ENCODE data around the gene WNT5B.

Gene WNT5B

DNA sequence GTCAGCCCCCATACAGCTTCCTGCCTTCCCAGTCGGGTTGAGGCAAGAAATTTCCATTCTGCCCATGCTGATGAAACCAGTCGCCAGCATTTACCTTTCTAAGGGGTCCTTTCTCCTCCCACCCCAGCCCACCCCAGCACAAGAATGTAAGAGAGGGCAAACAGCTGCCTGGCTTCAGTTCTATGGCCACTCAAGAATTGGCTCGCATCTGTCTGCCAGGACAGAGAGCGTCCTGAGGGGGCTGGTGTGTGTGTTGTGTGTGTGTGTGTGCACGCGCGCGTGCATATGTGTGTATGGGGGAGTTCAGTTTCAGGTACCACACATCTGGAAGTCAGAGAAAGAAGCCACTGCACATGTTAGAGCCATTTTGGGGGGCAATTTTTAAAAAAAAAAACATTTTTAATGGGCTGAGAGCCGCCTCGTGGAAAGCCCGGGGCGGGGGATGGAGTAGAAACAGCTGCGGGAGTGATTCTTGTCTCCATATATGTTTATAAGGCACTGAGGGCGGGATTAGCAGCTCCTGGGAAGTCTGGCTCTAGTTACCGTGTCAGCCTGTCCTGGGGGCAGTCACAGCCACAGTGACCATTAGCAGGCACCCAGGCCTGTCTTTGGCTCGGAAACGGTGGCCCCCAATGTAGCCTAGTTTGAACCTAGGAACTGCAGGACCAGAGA lies at the start of gene WNT5B:
Gene WNT5B (plus strand): TSS at position 566 of the 672 bp plus-strand sequence. CDS start 2,124 bp downstream, outside the sequence.
- DNase-seq (ENCODE audit: low spot score): no peak

DNA sequence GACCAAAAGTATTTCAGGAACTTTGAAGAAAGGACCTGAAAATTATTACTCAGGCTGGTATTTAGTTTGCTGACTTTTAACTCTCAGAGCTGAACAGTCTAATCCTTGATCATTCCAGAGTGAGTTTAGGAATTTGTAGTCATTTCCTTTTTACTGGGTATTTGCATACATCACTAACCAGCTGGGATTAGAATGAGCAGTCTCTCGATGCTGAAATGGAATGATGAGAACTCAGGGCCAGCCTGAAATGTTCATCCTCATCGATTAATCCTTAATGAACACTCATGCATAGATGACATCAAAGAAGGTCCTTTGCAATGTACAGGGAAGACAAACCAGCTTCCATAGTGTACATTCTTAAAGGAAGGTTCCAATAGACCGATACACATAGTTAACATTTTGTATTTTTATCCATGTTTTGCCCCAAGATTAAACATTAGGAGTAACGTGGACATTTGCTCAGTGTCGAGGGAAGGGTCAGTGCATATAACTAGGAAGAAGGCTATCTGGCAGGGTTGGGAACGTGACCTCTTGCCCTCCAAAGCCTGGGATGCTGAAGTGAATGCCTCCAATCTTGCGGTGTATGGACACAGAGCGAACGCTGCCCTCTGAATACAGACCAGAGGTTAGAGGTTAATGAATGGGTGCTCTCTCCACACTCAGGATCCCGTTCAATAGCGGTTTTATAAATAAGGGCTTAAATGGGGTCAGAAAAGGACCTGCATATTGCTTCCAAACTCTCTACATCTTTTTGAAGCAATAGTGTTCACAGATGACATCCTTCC lies 49.2 kb upstream of the WNT5B start:
- no peak for DNase-seq (ENCODE audit: low spot score)

DNA sequence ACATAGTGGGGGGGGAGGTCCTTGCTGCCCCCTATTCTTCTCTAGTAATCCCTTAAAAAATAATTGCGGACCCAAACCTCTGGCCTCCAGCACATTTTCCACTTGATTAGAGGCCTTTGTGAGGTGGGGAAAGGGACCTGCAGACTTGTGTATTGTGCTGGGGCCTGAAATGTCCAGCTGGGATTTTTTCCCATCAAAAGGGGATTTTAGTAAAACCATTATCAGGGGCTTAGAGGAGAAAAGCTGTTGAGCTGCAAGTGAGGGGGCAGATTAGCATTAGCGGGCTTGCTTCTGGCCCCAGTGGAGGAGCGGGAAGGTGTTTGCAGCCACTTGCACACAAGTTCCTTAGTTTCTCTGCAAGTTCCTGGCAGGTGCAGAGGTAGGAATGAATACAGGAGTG lies 48.5 kb upstream of the WNT5B start:
- no peak for DNase-seq (ENCODE audit: low spot score)

DNA sequence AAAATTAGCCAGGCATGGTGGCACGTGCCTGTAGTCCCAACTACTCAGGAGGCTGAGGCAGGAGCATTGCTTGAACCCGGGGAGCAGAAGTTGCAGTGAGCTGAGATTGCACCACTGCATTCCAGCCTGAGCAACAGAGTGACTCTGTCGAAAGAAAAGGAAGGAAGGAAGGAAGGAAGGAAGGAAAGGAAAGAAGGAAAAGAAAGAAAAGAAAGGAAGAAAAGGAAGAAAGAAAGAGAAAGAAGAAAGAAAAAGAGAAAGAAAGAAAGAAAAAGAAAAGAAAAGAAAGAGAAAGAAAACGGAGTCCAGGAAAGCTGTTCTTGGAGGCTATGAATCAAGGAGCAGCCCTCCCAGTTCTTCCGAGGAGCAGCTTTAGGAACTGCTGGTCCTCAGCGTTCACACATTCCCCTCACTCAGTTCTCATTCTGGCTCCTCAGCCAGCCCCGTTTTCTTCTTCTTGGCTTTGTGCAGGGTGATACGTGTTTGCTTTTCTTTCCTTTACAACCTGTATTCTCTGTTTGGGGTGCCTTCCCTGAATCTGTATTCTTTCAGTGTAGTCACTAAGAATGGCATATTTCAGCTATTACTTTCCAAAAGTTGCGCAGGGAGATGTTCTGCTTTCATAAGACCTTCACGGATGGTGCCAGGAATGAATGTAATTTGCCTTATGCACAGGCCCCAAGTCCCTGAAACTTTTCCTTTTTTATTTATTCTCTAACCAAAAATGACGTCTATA lies 46.9 kb upstream of the WNT5B start:
- DNase-seq (ENCODE audit: low spot score): no peak

DNA sequence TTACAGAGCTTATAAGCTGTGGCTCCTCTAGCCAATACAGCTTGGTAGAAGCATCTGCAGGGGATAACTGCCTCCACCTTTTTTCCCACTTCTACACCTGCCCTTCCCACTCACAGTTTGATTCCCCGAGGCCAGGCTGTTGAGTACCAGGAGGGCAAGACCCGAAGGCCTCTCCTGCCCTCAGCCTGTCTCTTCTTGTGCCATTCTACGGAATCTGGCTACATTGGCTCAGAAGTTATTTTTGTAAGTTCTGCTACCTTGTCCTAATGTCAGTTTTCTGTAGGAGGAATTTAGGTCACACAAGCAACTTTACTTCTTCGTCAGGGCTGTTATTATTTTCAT lies 46.4 kb upstream of the WNT5B start:
- no peak for DNase-seq (ENCODE audit: low spot score)

DNA sequence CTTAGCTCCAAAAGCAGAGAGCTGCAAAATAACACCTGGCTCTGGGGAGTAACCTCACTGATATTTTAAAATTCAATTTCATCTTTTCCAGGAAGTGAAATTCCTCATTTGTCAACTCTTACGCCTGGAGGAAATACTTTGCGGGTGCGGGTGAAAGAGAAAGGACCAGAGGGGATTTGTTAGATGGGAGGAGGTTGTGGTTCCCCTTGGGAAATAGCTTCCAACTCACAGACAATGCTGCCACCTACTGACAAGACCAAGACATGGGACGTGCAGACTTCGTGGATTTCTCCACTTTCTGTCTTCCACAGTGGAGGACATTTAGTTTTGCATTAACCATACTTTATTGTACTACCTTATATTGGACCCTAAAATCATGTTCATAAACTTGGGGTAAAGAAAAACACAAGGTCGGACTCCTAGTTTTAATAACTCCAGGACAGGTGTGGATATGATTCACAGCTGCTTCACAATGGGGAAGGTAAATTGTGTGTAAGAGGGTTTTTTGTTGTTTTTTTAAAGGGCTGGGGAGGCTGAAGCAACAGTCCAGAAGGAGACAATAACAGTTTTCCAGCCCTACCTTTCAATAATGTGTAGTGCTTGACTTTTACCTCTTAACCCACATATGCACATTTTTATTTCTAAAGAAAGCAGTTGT lies 45.5 kb upstream of the WNT5B start:
- peak; percentile 93 for DNase-seq (ENCODE audit: low spot score)

DNA sequence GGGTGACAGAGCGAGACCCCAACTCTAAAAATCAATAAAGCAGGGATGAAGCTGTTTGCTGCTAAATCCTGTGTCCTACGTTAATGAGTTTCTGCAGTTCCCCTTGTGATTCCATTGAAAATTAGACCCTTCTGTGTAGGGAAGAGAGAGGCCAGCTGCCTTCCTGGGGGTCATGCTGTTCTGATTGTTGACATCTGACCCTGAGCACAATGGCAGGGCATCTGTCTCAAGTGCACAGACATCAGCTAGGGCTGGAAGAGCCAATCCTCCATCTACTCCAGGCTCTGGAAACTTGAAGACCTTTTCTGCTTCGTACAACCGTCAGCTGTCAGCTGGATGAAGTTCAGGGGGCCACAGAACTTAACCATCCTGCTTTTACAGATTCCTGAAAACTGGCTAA lies 44.7 kb upstream of the WNT5B start:
- DNase-seq (ENCODE audit: low spot score): no peak

DNA sequence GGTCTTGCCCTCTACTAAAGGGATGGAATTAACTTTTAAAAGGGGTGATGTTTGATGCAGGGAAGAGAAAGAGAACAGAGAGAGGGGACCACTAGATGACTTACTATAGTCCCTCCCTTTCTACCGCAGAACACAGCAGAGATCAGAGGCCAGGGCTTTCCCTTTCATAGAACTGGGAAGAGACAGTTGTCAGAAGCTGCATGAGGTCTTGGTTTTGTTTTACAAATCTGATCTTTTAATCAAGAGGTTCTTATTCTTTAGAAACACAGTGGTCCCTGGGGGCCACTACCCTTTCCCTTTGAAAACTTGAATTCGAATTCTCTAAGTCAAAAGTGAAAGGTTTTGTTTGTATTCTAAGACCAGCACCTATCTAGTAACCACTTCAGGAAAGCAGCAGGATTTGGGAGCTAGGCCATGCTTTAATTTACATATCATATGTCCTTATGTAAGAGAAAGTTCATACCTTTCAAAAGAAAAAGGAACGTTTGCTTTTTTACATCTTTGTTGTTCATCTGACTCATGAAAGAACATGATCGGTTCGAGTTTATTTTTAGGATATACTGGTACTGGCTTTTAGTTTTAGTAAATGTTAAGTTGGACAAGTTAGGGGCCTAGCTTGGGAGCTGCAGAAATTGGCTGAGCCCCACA lies 41.0 kb upstream of the WNT5B start:
- DNase-seq (ENCODE audit: low spot score): no peak

DNA sequence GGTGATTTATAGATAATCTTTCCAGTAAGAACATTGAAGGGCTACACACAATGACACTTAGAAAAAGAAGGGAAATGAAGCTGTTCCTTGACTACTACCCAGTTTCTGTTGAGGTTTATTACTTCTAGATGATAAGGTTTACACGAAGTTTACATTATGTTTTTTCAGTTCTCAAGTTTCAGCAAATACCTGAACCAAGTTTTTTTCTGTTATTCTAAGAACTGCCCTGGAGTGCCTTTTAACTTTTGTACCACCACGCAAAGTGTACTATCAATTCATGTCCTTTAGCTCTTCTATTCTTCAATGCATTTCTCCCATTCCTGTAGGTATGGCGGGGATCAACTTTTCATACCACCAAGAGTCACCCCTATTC lies 40.5 kb upstream of the WNT5B start:
- no peak for DNase-seq (ENCODE audit: low spot score)

DNA sequence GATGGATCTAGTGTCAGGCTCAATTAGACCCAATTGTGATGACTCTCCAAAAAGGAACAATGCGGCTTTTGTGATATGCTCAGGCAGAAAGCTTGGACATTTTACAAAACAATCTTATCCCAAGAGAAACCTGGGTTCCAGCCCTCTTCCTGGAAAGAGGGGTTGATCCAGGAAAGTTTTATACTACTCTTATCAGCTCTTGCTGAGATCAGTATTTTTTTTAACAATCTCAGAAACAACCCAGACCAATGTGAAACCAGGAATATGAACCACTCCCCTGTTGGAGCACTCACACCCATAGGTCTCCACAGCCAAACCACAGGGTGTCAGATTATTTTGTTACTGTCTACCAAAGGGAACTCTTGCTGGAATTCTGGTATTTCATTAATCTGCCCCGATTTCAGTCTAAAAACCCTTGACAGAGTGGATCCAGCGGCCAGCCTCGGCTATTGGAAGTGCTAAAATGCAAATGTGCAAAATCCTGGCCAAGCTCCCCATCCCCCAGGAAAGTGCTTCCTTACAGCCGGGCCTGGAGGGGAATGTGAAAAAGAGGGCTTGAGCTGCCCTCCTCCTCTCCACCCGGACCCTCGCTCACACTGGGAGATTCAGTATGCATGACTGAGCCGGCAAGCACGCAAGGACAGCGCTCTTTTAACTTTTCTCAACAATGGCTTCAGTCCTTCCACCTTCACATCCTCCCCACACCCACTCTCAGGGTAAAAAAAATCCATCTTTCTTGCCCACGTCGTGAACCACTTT lies 38.6 kb upstream of the WNT5B start:
- DNase-seq (ENCODE audit: low spot score): peak; percentile 61

DNA sequence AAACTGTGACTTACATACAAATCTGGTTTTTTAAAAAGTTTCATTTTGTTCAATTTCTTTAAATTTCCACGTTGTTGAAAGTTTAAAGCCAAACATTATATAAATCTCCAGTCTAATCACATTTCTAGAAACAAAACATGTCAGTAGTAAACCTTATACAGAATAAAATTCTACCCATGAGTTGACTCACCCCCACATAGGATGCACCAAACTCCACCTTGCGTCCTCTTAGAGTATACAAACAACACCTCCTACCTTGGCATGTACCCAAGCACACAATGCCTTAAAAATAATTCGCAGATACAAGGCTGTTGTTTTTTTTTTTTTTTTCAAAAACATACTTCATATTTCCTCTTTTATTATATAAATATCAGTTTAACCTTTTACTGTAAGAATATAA lies 38.0 kb upstream of the WNT5B start:
- no peak for DNase-seq (ENCODE audit: low spot score)

DNA sequence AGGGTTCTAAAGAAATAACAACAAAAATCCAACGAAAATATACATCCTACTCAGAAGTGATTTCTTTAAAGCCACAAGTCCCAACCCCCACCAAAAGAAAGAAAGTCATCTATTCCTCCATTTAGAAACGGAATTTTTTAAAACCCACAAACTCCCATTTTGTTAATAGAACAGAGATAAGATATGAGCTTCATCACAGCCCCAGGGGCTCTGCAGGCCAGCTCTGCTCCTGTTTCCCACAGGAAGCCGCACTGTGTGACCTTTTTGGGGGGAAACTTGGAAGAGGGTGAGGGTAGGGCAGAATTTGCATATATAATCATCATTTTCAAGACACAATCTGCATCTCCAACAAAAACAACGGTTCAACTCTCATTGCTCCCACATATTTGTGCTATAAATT lies 37.5 kb upstream of the WNT5B start:
- no peak for DNase-seq (ENCODE audit: low spot score)

DNA sequence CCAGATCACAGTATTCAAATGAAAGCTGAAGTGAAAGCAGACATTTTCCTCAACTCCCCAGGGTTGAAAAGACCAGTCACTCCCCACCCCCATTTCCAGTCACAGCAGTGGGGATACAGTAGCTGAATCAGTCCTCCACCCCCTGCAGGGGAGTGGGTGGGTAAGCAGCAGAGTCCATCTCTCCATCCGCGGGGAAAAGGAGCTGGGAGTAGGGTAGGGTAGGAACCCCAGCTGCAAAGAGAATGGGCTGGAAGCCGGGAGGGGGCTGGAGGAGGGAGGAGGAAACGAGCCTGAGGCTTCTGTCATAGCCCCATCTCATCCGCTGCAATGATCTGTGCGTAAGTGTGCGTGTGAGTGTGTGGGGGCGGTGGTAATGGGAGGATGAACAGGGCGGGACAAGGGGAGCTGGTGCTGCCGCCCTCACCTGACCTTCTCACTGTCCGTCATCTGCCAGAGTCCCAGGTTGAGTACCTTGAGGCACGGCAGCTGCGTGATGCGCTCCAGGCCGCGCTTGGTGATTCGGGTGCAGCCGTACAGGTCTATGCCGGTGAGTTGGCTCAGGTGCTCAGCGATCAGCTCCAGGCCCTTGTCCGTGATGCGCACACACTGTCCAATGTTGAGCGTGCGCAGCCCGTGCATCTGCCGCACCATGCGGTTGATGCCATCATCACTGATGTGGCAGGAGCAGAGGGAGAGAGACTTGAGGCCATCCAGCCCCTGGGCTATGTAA lies 36.4 kb upstream of the WNT5B start:
- DNase-seq (ENCODE audit: low spot score): peak; percentile 59

DNA sequence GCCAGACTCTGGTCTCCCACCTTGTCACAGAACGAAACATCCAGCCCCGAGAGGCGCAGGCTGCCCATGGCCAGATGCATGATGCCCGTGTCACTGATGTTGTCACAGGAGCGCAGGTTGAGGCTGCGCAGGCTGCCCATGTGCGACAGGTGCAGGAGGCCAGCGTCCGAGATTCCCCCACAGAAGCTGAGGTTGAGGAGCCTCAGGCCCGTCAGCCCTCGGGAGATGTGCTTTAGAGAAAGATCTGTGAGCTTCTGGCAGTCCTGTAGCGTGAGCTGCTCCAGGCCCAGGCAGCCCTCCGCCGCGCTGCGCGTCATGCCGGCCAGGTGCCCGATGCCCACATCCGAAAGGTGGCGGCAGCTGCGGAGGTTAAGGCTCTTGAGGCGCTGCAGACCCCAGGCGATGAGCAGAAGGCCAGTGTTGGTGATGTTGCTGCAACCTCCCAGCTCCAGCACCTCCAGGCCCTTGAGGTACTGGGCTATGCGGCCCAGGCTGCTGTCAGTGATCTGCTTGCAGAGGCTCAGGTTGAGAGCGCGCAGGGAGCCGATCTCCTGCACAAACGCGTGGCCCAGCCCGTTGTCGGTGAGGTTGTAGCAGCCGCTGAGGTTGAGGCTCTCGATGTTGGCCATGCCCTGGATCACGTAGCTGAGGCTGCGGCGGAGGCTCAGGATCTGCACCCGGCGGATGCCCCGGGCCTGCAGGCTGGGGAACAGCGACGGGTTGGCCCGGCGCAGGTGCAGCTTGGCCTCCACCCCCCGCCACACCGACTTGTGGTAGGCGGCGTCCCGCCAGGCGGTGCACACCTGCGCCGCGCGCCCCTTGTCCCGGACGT lies 35.6 kb upstream of the WNT5B start:
- peak; percentile 39 for DNase-seq (ENCODE audit: low spot score)

DNA sequence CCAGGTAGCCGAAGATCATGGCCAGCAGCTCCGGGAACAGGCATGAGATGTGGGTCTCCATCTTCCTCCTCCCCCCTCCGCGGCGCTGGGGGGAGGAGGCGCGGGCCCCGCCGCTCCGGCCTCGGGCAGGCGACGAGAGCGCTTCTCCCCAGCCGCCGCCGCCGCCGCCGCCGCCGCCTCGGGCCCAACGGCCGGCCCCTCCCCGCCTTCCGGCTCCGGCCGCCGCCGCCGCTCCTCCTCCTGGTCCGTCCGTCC lies 35.1 kb upstream of the WNT5B start:
- no peak for DNase-seq (ENCODE audit: low spot score)

DNA sequence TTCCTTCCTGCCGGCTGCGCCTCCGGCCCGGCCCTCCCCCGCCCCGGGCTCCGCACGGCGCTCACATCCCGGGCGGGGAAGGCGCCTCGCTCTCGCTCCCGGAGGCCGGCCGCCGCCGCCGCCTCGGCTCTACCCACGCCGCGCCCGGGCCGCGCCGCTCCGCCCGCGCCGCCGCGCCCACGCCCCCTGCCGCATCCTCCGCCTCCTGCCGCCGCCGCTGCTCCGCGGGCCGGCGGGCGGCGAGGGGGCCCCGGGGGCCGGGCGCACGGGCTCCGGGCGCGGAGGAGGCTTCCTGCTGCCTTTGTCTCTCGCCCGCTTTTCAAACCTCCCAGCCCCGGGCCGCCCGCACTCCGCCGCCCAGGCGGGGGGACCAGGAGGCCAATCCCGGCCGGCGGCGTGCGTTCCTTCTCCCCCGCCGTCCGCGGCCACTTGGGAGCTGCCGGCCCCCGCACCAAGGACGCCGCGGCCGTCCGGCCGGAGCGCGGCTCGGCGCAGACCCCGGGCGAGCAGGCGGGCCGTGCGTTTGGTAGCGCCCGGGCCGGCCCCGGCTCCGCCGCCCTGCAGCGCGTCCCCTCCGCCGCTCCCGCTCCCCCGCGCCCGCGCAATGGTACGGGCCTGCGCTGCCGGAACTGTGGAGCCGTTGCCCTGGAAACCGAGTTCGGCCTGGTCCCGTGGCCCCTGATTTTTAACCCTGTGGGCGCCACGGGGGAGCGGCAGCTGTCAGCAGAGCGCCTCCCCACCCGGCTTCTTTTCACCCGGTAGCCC lies 34.6 kb upstream of the WNT5B start, which contains the start of gene FBXL14:
Gene FBXL14 (minus strand): TSS at position 321 of the 765 bp plus-strand sequence. CDS start 515 bp downstream, outside the sequence.
- peak; percentile 91 for DNase-seq (ENCODE audit: low spot score)

DNA sequence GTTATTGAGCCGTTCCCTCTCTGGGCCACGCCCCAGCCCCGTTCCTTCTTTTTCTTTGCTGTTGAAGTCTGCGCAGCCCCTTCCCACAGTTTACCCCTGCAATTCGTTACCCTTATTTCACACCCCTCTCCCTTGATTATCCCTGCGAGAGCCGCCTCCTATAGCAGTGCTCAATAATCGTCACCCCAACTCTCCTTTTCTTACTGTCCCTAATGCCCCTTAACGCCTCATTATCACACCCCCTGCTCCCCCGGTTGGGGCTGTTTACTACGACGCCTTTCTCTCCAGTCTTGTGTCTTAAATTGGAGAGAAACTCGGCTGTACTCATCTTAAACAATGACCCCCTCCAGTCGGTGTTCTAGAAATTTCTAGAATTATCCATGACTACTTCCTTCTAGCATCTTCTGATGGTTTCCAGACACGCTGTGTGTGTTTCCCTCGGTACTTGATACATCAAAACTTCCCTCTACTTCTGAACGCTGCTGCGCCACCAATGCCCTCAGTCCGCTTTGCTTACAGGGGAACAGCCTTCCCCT lies 33.9 kb upstream of the WNT5B start:
- peak; percentile 75 for DNase-seq (ENCODE audit: low spot score)

DNA sequence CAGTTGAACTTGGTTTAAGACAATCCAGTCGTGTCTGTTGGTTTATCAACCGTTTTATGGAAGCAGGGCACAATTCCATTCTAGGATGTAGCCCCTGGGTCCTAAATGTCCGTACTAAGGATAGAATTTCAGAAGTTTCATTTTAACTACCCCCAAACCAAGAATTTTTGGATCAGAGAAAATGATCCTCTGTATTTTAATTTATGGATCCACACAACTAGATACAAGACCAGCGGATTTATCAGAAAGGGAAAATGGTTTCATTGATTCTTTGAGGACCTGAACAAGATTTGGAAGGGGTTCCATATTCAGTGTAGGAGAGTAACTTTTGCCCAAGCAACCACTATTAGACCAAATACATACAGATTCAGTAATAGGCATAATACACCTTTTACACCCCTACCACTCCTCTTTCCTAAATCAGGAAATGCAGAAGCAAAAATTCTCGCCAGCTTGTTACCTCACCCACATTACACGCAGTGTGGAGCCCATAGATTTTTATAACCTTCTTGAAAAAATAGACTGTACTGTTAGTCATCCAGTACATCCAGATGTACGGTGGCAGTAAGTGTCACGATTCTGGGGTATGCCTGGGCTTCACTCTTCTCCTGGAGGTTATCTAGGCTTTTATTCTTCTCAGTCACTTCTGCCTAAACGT lies 33.2 kb upstream of the WNT5B start:
- DNase-seq (ENCODE audit: low spot score): no peak

Data from Ammon's horn (tissue), 1 donor.